Stimulated activated CD4-positive, alpha-beta T cell treated with anti-CD3 and anti-CD28 coated beads, Interleukin-4, amount 100 ng/mL, for 24 hours (primary cell): ENCODE data around the gene NUMA1.

Source experiments
- DNase-seq: peaks from one replicate; pipeline ENCODE4 v3.0.0-alpha.2; 2020

The NUMA1 gene, protein sequence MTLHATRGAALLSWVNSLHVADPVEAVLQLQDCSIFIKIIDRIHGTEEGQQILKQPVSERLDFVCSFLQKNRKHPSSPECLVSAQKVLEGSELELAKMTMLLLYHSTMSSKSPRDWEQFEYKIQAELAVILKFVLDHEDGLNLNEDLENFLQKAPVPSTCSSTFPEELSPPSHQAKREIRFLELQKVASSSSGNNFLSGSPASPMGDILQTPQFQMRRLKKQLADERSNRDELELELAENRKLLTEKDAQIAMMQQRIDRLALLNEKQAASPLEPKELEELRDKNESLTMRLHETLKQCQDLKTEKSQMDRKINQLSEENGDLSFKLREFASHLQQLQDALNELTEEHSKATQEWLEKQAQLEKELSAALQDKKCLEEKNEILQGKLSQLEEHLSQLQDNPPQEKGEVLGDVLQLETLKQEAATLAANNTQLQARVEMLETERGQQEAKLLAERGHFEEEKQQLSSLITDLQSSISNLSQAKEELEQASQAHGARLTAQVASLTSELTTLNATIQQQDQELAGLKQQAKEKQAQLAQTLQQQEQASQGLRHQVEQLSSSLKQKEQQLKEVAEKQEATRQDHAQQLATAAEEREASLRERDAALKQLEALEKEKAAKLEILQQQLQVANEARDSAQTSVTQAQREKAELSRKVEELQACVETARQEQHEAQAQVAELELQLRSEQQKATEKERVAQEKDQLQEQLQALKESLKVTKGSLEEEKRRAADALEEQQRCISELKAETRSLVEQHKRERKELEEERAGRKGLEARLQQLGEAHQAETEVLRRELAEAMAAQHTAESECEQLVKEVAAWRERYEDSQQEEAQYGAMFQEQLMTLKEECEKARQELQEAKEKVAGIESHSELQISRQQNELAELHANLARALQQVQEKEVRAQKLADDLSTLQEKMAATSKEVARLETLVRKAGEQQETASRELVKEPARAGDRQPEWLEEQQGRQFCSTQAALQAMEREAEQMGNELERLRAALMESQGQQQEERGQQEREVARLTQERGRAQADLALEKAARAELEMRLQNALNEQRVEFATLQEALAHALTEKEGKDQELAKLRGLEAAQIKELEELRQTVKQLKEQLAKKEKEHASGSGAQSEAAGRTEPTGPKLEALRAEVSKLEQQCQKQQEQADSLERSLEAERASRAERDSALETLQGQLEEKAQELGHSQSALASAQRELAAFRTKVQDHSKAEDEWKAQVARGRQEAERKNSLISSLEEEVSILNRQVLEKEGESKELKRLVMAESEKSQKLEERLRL (N-terminal part only)

DNA sequence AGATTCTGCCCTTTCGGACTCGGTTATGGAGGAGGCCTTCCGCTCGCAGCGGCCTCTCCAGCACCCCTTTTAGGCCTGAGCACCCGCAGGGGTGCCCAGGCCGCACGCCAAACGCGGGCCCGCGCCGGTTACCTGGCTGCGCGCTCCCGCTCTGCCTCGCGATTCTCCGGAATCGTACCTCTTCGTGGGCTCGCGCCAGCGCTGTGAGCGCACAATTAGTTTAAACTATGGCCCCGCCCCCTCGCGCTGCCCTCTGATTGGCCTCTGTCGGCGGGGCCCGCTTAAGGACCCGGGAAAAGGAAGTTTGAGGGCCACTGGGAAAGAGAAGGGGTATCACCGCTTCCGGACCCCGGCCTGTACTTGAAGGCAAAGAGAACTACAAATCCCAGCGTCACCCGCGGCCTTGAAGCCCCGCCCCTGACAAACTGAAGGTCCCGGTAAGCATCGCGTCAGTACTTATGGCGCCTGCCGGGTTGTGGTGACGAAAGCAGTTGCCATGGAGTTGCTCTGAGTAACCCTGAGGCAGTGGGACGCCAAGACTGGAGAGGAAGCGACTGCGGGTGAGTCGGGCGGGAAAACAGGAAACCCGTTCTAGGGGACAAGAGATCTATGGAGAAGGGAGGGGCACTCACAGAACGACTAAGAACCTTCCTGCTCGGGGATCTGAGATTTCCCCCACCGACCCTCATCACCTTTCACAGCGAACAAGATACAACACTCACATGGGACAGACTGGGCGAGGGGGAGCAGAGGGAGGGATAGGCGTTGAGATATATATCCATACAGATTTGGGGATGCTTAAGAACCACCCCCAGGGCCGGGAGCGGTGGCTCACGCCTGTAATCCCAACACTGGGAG, at the start of gene NUMA1, which contains the start of gene LRRC51:
TSS of gene NUMA1 (minus strand) at position 217 of the 858 bp plus-strand sequence. CDS start 44,599 bp downstream, outside the sequence.
TSS of gene LRRC51 (plus strand) at position 525 of the 858 bp plus-strand sequence. CDS start 8,234 bp downstream, outside the sequence.
- peak; percentile 99 for DNase-seq

DNA sequence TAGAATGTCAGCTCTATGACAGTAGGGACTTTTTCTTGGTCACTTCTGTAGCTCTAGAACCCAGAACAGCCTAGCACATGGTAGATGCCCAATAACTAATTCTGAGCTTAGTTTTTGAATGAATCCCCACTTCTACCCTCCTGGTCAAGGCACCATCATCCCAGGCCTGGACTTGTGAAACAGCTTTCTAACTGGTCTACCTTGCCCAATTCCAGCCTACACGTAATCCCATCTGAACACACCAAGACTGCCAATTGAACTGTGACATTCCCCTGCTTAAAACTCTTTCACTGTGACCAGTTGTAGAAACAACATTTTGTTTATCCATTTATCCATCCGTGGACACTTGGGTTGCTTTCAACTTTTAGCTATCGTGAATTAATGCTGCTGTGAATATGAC, 49.0 kb upstream of the NUMA1 start:
- no peak for DNase-seq

DNA sequence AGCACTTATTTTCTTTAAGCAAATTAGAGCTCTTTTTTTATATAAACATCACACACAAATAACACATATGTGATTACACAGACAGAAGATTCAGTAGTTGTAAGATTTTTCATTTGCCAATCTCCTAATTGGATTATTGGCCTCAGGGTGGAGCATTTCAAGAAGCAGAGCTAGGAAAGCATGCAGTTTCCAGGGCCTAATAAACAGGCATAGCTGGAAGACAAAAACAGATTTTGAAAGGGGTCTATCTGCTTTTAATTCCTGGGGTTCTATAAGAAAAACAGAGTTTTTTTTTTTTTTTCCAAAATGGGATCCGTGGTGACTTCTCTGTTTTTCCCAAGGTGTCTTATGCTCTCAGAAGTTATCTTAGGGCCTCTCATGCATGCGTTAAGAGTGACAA, 47.6 kb upstream of the NUMA1 start:
- no peak for DNase-seq

DNA sequence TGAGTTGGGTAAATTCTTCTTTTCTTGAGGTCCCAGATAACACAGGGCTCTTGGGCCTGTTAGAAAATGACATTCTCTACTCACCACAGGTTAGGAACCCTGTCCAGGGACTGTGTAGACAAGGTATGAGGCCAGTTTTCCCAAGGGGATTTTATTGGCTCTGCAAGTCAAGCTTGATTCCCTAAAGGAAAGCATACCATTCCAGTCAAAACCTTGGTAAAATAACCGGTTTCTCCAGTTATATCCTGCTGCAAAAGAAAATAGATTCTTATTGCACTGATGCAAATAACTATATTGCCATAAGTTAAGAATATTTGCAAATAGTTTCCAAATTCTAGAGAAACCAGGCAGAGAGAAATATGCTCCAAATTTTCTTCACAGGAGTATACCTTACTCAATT, 45.6 kb upstream of the NUMA1 start:
- DNase-seq = no peak

DNA sequence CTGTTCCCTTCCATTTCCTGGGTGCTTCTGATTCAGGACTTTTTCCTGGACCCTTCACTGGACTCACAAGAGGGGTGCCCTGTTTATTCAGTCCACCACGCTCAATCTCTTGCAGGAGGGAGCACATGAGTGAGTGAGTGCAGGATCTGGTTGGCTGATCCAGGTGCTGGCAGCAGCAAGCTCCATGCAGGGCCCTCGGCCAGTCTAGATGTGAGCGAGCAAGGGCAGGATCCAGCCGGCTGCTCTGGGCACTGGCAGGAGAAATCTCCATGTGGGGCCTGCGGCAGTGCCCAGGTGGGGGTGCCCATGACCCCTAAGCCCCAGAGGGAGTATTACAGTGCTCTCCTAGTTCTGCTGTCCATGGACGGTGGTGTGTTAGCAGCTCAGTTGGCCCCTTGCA, 43.7 kb upstream of the NUMA1 start:
- DNase-seq = no peak

DNA sequence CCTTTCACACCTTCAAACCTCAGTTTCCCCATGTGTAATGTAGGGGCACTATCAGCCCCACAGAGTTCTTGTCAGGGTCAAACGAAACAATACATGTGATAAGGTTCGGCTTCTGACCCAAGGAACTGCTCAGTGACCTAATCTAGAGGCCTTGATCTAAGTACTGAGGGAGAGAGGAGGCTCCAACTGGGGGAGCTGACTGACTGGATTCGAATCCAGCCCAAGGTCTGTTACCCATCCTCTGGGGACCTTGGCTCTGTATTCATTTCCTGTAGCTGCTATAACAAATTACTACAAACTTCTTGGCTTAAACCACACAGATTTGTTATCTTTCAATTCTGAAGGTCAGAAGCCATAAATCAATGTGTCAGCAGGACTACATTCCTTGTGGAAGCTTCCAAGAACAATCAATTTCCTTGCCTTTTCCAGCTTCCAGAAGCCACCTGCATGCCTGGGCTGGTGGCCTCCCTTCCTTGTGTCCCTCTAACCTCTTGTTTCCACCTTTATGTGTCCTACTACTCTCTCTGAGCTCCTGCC, 42.8 kb upstream of the NUMA1 start:
- no peak for DNase-seq

DNA sequence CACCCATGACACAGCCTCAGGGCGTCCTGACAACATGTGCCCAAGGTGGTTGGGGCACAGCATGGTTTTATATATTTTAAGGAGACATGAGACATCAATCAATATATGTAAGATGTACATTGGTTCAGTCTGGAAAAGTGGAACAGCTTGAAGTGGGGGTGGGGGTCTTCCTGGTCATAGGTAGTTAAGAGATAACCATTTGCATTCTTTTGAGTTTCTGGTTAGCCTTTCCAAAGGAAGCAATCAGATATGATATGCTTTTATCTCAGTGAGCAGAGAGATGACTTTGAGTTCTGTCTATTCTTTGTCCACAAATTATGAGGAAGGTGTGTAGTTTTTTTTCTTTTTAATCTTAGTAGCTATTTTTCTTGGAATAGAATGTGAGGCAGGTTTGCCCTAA, 42.3 kb upstream of the NUMA1 start:
- no peak for DNase-seq

DNA sequence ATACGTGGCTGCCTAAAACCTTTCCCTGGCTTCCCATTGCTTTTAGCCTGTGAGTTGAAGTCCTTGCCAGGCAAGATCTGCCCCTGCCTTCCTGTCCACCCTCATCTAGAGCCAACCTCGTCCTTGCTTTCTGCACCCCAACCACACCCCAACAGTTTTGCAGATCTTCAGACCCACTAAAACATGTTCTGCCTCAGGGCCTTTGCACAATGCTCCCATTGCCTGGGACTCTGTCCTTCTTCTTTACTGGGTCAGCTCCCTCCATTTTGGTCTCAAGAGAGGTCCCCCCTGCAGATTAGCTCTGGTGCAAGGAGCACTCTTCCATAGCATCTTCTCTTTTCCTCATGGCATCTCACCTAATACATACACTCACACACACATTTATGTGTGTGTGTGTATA, 40.6 kb upstream of the NUMA1 start:
- DNase-seq = no peak

DNA sequence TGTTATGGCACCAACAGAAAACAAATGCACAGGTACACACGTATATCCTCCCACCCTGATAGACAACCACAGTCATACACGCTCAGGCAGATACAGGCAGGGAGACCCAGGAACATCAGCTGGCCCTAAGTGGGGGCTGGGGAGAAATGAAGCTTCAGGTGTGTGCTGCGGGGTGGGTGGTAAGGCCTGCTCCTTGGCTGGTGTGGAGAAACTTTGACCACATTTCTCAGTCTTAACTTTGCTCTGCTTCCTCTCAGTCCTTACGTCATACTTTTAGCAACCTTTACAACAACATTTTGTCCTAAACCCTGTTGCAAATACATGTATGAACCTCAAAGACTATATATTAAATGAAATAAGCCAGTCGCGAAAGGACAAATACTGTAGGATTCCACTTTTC, 38.9 kb upstream of the NUMA1 start:
- DNase-seq = no peak

DNA sequence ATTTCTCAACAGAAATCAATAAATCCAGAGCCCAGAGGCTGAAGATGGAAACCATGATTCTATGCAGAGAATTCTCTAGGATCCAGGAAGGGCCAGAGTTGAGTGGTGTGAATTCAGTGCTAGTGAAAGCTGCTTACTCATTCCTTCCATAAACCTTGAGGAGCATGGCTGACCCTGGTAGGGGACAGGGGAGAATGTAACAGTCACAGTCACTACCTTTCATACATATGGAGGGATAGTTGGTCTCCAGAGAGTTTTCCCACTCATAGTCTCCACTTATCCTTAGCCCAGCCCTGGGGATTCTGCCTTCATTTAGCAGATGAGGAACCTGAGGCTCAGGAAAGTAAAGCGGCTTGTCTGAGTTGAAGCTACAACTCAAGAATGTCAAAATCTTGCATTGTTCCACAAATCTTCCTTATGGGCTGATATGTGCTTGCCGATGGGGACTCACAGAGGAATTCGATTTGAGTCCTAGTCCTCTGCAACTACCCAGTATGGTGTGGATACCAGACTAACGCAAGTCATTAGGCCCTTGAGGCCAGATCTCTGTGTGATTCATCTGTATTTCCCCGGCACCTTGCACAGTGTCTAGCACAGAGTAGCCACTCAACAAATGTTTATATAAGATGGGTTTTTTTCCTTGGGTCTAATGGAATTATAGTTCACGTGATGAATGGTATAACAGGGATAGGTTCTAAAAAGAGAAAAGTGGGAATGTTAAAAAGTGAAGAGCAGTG, 35.8 kb upstream of the NUMA1 start:
- DNase-seq = no peak

DNA sequence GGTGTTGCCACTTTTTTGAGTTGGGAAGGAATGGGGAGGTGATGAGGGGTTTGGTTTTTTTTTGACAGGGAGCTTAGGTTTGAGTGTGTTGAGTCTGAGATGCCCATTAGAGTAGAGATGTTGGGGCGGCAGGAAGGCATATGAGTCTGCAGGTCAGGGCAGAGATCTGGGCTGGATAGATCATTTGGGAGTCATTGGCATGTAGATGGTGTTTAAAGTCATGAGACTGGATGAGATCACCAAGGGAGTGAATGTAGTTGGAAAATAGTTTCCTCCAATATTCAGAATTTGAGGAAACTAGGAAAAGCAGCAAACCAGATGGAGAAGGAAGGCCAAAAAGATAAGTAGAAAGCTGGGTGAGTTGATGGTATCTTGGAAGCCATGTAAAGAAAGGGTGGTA, 34.2 kb upstream of the NUMA1 start:
- no peak for DNase-seq

DNA sequence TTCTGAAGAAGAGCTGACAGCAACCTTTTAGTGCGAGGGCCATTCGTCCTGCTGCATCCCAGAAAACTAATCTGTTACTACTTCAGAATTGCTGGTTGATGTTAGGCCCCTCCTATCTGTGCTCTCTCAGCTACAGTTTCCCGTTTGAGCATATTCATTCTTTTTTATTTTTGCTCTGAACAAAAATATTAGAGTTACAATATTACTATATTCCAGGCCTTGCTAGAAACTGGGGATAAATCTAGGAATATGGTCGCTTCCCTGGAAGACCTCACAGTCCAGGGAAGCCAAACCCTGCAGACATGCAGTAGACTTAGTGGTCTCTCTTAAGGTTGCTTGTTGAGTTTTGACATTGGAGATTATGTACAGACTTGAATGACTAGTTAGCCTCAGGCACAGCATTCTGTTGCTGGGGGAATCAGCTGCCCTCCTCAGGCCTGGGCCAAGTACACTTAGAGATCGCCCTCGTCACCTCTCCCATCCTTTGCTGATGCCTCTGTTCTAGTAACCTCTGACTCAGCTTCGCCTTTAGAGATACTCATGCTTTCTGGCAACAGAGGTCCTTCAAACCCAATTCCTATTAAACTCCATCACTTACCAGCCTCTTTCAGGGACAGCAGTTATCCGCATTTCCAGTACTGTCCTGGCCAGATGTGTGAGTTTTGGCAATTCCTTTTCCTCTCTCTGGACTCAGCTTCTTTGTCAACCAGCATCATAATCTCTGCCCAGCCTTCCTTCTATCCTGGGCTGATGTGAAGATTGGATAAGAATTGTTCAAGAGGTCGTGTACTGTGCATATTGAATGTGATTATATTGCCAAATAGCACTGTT, 32.9 kb upstream of the NUMA1 start:
- DNase-seq = no peak

DNA sequence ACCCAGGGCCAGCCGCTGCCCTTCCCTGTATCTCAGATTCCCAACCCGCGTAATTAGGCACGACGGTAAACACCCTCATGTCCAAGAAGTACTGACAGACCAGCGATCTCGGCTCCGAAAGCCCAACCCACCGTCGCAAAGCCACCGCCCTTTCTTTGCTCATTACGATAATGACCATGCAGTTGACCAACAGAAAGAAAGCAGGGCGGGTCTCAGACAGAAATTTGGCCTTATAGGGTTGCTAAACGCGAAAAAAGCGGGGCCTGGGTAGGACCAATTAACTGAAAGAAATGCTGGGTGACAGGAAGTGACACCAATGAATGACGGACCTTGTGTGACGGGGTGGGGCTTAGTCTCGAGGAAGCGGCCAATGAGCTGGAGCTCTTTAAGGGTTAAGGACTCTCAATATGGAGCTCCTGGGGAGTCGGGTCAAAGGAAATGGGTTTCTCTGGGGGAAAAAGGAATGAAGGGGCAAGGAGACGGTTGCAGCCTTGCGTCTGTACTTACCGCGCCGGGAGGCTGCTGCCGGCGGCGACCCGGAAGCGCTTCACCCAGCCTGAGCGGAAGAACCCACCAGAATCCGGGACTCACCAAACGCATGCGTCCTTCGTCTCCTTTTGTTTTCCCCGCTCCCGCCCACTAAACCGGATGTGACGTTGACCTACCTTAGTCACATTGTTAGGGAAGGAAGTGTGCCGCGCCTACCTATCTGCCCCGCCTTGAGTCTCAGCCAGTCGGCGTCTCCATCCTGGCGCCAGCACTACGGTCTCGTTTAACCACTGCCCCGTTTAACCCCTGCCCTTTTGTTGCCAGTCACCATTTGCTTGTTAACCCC, 32.0 kb upstream of the NUMA1 start, which contains the start of gene ANAPC15:
TSS of gene ANAPC15 (minus strand) at position 553 of the 835 bp plus-strand sequence. CDS start 1,419 bp downstream, outside the sequence.
- peak; percentile 100 for DNase-seq

DNA sequence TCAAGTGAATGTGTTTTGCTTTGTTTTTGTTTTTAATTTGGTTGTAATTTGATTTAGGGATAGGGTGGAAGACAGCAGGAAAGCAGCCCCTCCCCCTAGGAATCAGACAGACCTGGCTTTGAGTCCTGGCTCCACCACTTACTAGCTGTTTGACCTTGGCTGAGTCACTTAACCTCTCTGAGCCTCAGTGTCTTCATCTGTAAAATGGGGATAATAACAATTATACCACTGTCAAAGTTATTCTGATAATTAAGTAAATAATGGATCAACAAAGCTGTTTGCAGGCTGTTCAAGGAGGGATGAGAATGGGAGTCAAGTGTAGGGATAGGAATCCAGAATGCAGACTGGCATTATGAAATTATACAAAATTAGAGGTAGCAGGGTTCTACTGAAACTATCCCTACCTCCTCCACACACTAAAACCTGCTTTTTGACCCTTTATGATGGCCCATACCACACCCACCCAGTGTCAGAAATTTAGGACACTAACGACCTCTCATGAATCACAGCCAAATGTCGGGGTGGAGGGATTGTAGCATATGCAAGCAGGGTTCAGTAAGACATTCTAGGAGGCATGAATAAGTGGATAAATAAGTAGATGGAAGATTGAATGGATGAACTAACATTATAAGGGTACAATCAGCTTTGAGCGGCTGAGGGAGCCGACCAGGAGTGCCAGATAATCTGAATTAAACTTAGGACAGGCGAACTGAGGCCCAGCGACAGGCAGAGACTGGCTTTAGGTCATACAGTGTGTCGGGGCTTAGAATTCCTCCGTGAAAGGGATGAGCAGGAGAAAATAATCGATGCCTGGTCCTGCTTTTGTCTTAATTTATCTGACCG, 31.2 kb upstream of the NUMA1 start:
- DNase-seq = no peak

DNA sequence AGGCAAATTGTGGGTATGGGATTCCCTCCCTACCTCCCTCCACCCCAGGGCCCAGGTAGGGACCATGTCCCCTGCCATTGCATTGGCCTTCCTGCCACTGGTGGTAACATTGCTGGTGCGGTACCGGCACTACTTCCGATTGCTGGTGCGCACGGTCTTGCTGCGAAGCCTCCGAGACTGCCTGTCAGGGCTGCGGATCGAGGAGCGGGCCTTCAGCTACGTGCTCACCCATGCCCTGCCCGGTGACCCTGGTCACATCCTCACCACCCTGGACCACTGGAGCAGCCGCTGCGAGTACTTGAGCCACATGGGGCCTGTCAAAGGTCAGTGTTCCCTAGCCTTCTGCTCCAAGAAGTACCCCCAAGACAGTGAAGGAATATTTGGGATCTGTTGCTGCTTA, 25.5 kb upstream of the NUMA1 start, which contains the start of gene TOMT:
TSS of gene TOMT (plus strand) at position 37 of the 400 bp plus-strand sequence. CDS start at position 65, 28 bp downstream.
- no peak for DNase-seq

DNA sequence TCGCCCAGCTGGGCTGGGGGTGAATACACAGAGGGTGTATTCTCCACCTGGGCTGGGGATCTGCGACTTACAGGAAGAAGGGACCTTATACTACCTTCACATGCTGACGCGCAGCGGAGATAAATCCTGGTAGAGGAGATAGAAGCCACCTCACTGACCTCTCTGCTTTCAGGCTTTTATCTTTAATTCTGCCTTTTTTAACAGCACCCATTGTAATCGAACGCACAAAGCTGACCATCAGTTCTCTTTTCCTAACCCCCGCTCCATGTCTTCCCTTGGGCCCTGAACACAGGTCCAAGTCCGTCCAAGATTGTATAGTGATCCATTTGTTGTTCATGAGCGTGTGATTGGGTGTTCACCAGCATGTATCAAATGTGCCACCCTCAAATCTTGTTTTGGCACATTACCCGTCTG, 23.4 kb upstream of the NUMA1 start:
- no peak for DNase-seq

DNA sequence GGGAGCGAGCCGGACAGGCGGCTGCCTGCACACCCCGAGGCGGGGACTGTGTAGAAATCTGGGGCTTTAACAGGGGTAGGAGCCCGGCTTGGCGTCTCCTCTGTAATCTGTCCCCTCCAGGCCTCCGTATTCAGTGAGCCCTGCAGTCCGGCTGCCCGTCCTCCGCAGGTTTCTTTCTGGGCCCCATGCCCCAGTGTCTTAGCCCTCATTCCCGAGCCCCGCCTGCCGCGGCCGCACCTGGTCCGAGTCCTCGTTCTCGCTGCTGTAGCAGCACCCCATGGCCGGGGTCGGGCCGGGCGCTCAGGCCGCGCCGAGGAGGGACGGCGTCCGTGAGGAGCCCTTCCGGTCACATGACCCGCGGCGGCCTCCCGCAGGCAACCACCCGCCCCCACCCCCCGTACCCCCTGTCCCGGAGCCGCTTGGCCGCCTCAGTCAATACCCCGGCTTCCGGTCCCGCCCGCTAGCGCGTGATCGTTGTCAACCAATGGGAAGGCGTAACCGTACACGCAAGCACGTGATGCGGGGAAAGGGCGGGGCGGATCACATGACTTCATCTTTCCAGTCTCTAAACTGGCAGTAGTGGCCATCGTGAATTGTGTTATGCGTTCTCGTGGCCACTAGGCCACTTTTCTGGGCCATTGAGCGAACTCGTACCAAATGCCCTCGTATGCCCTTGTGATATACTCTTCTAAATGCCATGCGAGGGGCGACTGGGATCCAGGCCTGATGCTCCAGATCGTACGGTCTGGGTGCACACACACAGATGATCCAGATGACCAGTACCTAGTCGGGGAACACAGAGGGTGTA, 22.8 kb upstream of the NUMA1 start, which contains the start of gene LAMTOR1:
TSS of gene LAMTOR1 (minus strand) at position 352 of the 808 bp plus-strand sequence. CDS start at position 279, 73 bp downstream.
- peak; percentile 99 for DNase-seq
